ENCODE measurements around the gene HTR7. TPM values are rescaled to one million over a fixed set of nuclear protein-coding genes. Genes with fewer than 3 reads are reported as not detected.
A peak's percentile ranks its signal among the peaks of the same experiment; 100 is the strongest.

HTR7 gene
- total RNA-seq, 2 donors from 2014 or later = not detected

- Histone ChIP-seq H3K9me3 (no peaks in the 10 kb centered on the region), H3K27me3 (no peaks in the 10 kb centered on the region), H3K4me3 (no peak overlapping the region), H3K4me1 (no peaks in the 10 kb centered on the region), H3K36me3 (replicated peaks in 1 of 2; ENCODE audit: insufficient read depth in 1 of 2, low read depth in 2 of 2) (no peaks in the 10 kb centered on the region), H3K27ac (no peak overlapping the region)
- 35 to 74% methylated on average over 1 of the region's 1 CpG for WGBS, 2 donors
- DNase-seq (peak in 1 of 4 donors; percentile 42), ATAC-seq (no peak)
- intact Hi-C loops (cut with DNase I) = no loop called here
- no peak for TF ChIP-seq CTCF (IDR thresholded peaks at IDR 0.05)
- TF ChIP-seq POLR2A (IDR thresholded peaks at IDR 0.05) = no peak
Observed at GRCh38 chr10:90777621-90778020, 80.2 kb downstream of the HTR7 start.

GRCh38 chr10:90775351-90776028 lies 82.3 kb downstream of the HTR7 start:
- TF ChIP-seq POLR2A (IDR thresholded peaks at IDR 0.05) = no peak
- TF ChIP-seq CTCF (IDR thresholded peaks at IDR 0.05) = no peak
- DNase-seq = peak in 1 of 4 donors; percentile 41
- Histone ChIP-seq H3K36me3 (replicated peaks in 1 of 2; ENCODE audit: insufficient read depth in 1 of 2, low read depth in 2 of 2) (no peaks in the 10 kb centered on the region), H3K4me1 (no peaks in the 10 kb centered on the region), H3K9me3 (no peaks in the 10 kb centered on the region), H3K27ac (no peak overlapping the region), H3K4me3 (no peak overlapping the region), H3K27me3 (no peaks in the 10 kb centered on the region)
- ATAC-seq = no peak
- intact Hi-C loops (cut with DNase I) = no loop called here
- 60 to 72% methylated on average over 2 of the region's 2 CpGs for WGBS, 2 donors

- no peak overlapping the region for H3K27ac ChIP-seq
- H3K36me3 ChIP-seq (replicated peaks in 1 of 2; ENCODE audit: insufficient read depth in 1 of 2, low read depth in 2 of 2) = no peaks in the 10 kb centered on the region
- no peaks in the 10 kb centered on the region for H3K9me3 ChIP-seq
- no peak overlapping the region for H3K4me3 ChIP-seq
- DNase-seq = no peak
- no peak for ATAC-seq
- no peaks in the 10 kb centered on the region for H3K27me3 ChIP-seq
- TF ChIP-seq POLR2A (IDR thresholded peaks at IDR 0.05) = no peak
- TF ChIP-seq CTCF (IDR thresholded peaks at IDR 0.05) = no peak
- 87 to 88% methylated on average over 10 to 15 of the region's 20 CpGs for WGBS, 2 donors
- no peaks in the 10 kb centered on the region for H3K4me1 ChIP-seq
- intact Hi-C loops (cut with DNase I) = no loop called here
Observed at GRCh38 chr10:90769946-90770841, 87.6 kb downstream of the HTR7 start.

- H3K36me3 ChIP-seq (replicated peaks in 1 of 2; ENCODE audit: insufficient read depth in 1 of 2, low read depth in 2 of 2) = no peaks in the 10 kb centered on the region
- H3K4me3 ChIP-seq = no peak overlapping the region
- intact Hi-C loops (cut with DNase I) = no loop called here
- H3K27me3 ChIP-seq = no peaks in the 10 kb centered on the region
- H3K27ac ChIP-seq = no peak overlapping the region
- peak; percentile 40 to 68 (median 53) for TF ChIP-seq CTCF (IDR thresholded peaks at IDR 0.05)
- no peak for TF ChIP-seq POLR2A (IDR thresholded peaks at IDR 0.05)
- 10 to 17% methylated on average over 4 of the region's 4 CpGs for WGBS, 2 donors
- peak; percentile 68 for ATAC-seq
- H3K4me1 ChIP-seq = no peaks in the 10 kb centered on the region
- peak; percentile 37 to 63 (median 46) for DNase-seq
- no peaks in the 10 kb centered on the region for H3K9me3 ChIP-seq
Observed at GRCh38 chr10:90751107-90751997, 106.5 kb downstream of the HTR7 start.

All from body of pancreas (tissue), 4 donors.